Panc1 (cell line): ENCODE results near the gene PSMB1. TPM values are rescaled to one million over a fixed set of nuclear protein-coding genes. Genes with fewer than 3 reads are reported as not detected.

Experiments used
- ATAC-seq: fragments of 200-7000 bp; cut with Tn5 transposase; 2 replicates; pipeline ENCODE4 v1.9.1; 2020; ENCODE audit warnings: mild to moderate bottlenecking, moderate library complexity
- BruUV-seq: library from RNA; stranded (reverse); fragments of 400-500 nt; replicated peaks from 2 replicates; lab custom pipeline; 2021; lab: Mats Ljungman, UMichigan
- CTCF ChIA-PET: fragments of 300-600 bp; sonication (Branson Sonifier 250); formaldehyde crosslinking; loops from one replicate; lab custom pipeline; 2022; ENCODE audit warnings: antibody characterized with exemption; lab: Charles Lee
- POLR2A ChIA-PET: fragments of 300-600 bp; sonication (Branson Sonifier 250); formaldehyde crosslinking; loops from one replicate; lab custom pipeline; 2022; ENCODE audit warnings: antibody characterized with exemption; lab: Charles Lee
- DNase-seq: peaks from one replicate; pipeline ENCODE4 v3.0.0-alpha.2; 2010; ENCODE audit warnings: low read depth, low spot score
- H3K27ac ChIP-seq: 2 replicates; pipeline ENCODE4 v1.5.1; 2011; ENCODE audit warnings: mild to moderate bottlenecking, low read length, inconsistent platforms
- H3K27me3 ChIP-seq: fragments of 200-500 bp; sonication (Bioruptor generic); 2 replicates; pipeline ENCODE4 v1.6.0; 2014; ENCODE audit warnings: low read length, inconsistent platforms; ENCODE audit not compliant: control insufficient read depth, insufficient read depth
- H3K36me3 ChIP-seq: fragments of 200-500 bp; sonication (Bioruptor generic); 2 replicates; pipeline ENCODE4 v1.5.1; 2014; ENCODE audit warnings: inconsistent platforms, mild to moderate bottlenecking, low read length, moderate library complexity; ENCODE audit not compliant: control insufficient read depth, insufficient read depth
- H3K4me1 ChIP-seq: 2 replicates; pipeline ENCODE4 v1.5.1; 2011; ENCODE audit warnings: inconsistent platforms, mild to moderate bottlenecking, low read length, moderate library complexity; ENCODE audit not compliant: control insufficient read depth, insufficient read depth
- H3K4me3 ChIP-seq, 2 experiments: 2 replicates each; pipeline ENCODE4 v1.5.1; 2011 to 2012; ENCODE audit warnings: low read depth in 2 of 2, low read length in 2 of 2, mild to moderate bottlenecking in 2 of 2, inconsistent platforms in 1 of 2, moderate library complexity in 1 of 2
- H3K9me3 ChIP-seq: fragments of 200-500 bp; sonication (Bioruptor generic); 2 replicates; pipeline ENCODE4 v1.5.1; 2014; ENCODE audit warnings: low read depth, mild to moderate bottlenecking, inconsistent platforms, low read length, moderate library complexity; ENCODE audit not compliant: control insufficient read depth, insufficient read depth
- POLR2AphosphoS5 ChIP-seq: IDR thresholded peaks from 2 replicates; pipeline ENCODE4 v1.6.1; 2012; ENCODE audit warnings: mild to moderate bottlenecking, low read depth, low read length, moderate library complexity
- in situ Hi-C: cut with HindIII; loops from 2 replicates; pipeline ENCODE4 v1.10.0; 2016; ENCODE audit warnings: low sequenced_read_pairs, low pct_unique_long_range_greater_than_20kb
- intact Hi-C: fragments of 100-400 bp; cut with micrococcal nuclease; formaldehyde crosslinking; loops from one replicate; pipeline ENCODE4 v1.10.0; 2022; ENCODE audit not compliant: unreplicated experiment
- total RNA-seq: library from RNA; stranded (reverse); gene quantifications from one replicate; pipeline ENCODE4 v1.2.1, GENCODE V29; 2021; ENCODE audit not compliant: unreplicated experiment

PSMB1 gene
- total RNA-seq, 1 experiment from 2014 or later: 305 TPM

- TF ChIP-seq POLR2AphosphoS5: no peak
- intact Hi-C loops: no loop called here
- CTCF ChIA-PET: no interaction called here
- in situ Hi-C loops: no loop called here
- no peaks in the 10 kb centered on the region for H3K36me3 ChIP-seq
- ATAC-seq (no peak), DNase-seq (no peak)
- peaks cover 6% of the 10 kb centered on the region for H3K27me3 ChIP-seq
- no TSS peak for BruUV-seq
- H3K27ac ChIP-seq: no peak overlapping the region
- no peak overlapping the region for H3K4me3 ChIP-seq
- no peaks in the 10 kb centered on the region; the same call in 1 of the 2 replicates for H3K9me3 ChIP-seq
- POLR2A ChIA-PET: no interaction called here
- no peaks in the 10 kb centered on the region for H3K4me1 ChIP-seq
Observed at GRCh38 chr6:170485159-170485558, 67.9 kb downstream of the PSMB1 start.

Other genes with a start within 250 kb of the PSMB1 start
- gene FAM120B, start 246.5 kb downstream of the PSMB1 start, total RNA-seq: 38.0 TPM
- gene TBP, start 1.1 kb upstream of the PSMB1 start, total RNA-seq: 26.4 TPM
- gene PDCD2, start 31.3 kb upstream of the PSMB1 start, total RNA-seq: 121 TPM